ENCODE data around the gene MC4R. TPM values are rescaled to one million over a fixed set of nuclear protein-coding genes. Genes with fewer than 3 reads are reported as not detected.

The MC4R gene
- total and polyA plus RNA-seq, 2 donors (not counting 1 experiment from before 2014, with no cell fraction given) = not detected

GRCh38 chr18:60327880-60328279, 44.7 kb downstream of the MC4R start:
- Histone ChIP-seq H3K4me3 (replicated peaks in 1 of 4; ENCODE audit: control extremely low read depth in 1 of 4, insufficient read depth in 1 of 4, low read depth in 3 of 4, low read length in 4 of 4) (no peak overlapping the region), H3K27ac (ENCODE audit: insufficient read depth, low read length) (no peak overlapping the region), H3K9me3 (ENCODE audit: control insufficient read depth, insufficient read depth, low read depth, low read length) (no peaks in the 10 kb centered on the region), H3K4me1 (ENCODE audit: control insufficient read depth, extremely low read depth, insufficient read depth, low read length) (no peaks in the 10 kb centered on the region), H3K79me2 (ENCODE audit: control insufficient read depth, insufficient read depth, low read length) (no peaks in the 10 kb centered on the region), H3K4me2 (ENCODE audit: extremely low read depth, insufficient read depth, low read length) (no peak overlapping the region), H3K9ac (ENCODE audit: insufficient read depth, low read length) (no peak overlapping the region), H2AFZ (ENCODE audit: low read length) (no peak overlapping the region), H3K36me3 (ENCODE audit: control insufficient read depth, insufficient read depth, low read length) (no peaks in the 10 kb centered on the region), H3K27me3 (ENCODE audit: control insufficient read depth, insufficient read depth, low read length) (no peaks in the 10 kb centered on the region), H4K20me1 (ENCODE audit: control insufficient read depth, extremely low read depth, insufficient read depth, low read length) (no peaks in the 10 kb centered on the region)
- no peak for TF ChIP-seq EZH2 (IDR thresholded peaks at IDR 0.05; ENCODE audit: low read length, missing control alignments)
- no peak for TF ChIP-seq CTCF (conservative IDR thresholded peaks at IDR 0.05 in 1 of 2, IDR thresholded peaks at IDR 0.05 in 1 of 2; ENCODE audit: low read depth in 1 of 2, low read length in 2 of 2)
- no peak for DNase-seq (ENCODE audit: low read depth in 2 of 2)

GRCh38 chr18:60322591-60322990, 50.0 kb downstream of the MC4R start:
- Histone ChIP-seq H3K4me2 (ENCODE audit: extremely low read depth, insufficient read depth, low read length) (no peak overlapping the region), H3K4me1 (ENCODE audit: control insufficient read depth, extremely low read depth, insufficient read depth, low read length) (no peaks in the 10 kb centered on the region), H3K4me3 (replicated peaks in 1 of 4; ENCODE audit: control extremely low read depth in 1 of 4, insufficient read depth in 1 of 4, low read depth in 3 of 4, low read length in 4 of 4) (no peak overlapping the region), H3K9me3 (ENCODE audit: control insufficient read depth, insufficient read depth, low read depth, low read length) (no peaks in the 10 kb centered on the region), H3K36me3 (ENCODE audit: control insufficient read depth, insufficient read depth, low read length) (no peaks in the 10 kb centered on the region), H3K79me2 (ENCODE audit: control insufficient read depth, insufficient read depth, low read length) (no peaks in the 10 kb centered on the region), H3K9ac (ENCODE audit: insufficient read depth, low read length) (no peak overlapping the region), H3K27me3 (ENCODE audit: control insufficient read depth, insufficient read depth, low read length) (no peaks in the 10 kb centered on the region), H3K27ac (ENCODE audit: insufficient read depth, low read length) (no peak overlapping the region), H2AFZ (ENCODE audit: low read length) (no peak overlapping the region), H4K20me1 (ENCODE audit: control insufficient read depth, extremely low read depth, insufficient read depth, low read length) (no peaks in the 10 kb centered on the region)
- no peak for DNase-seq (ENCODE audit: low read depth in 2 of 2)
- TF ChIP-seq EZH2 (IDR thresholded peaks at IDR 0.05; ENCODE audit: low read length, missing control alignments) = no peak
- TF ChIP-seq CTCF (conservative IDR thresholded peaks at IDR 0.05 in 1 of 2, IDR thresholded peaks at IDR 0.05 in 1 of 2; ENCODE audit: low read depth in 1 of 2, low read length in 2 of 2) = no peak

All from fibroblast of lung (primary cell).